Neural cell (in vitro differentiated cells): ENCODE results near the gene ATG4D. TPM values are rescaled to one million over a fixed set of nuclear protein-coding genes. Genes with fewer than 3 reads are reported as not detected.

Source experiments
- H2AFZ ChIP-seq: fragments of 200-600, 300-800 bp; sonication (generic), shearing (Covaris generic); 2 replicates; pipeline ENCODE4 v1.6.0; 2014; ENCODE audit warnings: low read depth, mild to moderate bottlenecking, antibody characterized with exemption, low read length, moderate library complexity
- H3F3A ChIP-seq: fragments of 200-600 bp; shearing (Covaris generic); 2 replicates; pipeline ENCODE4 v1.6.1; 2016; ENCODE audit warnings: mild to moderate bottlenecking, moderate library complexity, mixed read lengths, antibody characterized with exemption, low read length; ENCODE audit not compliant: insufficient read depth, poor library complexity, severe bottlenecking
- H3K27ac ChIP-seq: fragments of 200-600, 300-800 bp; sonication (generic), shearing (Covaris generic); 2 replicates; pipeline ENCODE4 v1.5.1; 2014; ENCODE audit warnings: mild to moderate bottlenecking, low read length, moderate library complexity
- H3K27me3 ChIP-seq: fragments of 300-800, 200-600 bp; sonication (generic), shearing (Covaris generic); 2 replicates; pipeline ENCODE4 v1.6.0; 2014; ENCODE audit warnings: mild to moderate bottlenecking, low read depth, low read length, moderate library complexity; ENCODE audit not compliant: insufficient read depth
- H3K36me3 ChIP-seq: fragments of 300-800, 200-600 bp; sonication (generic), shearing (Covaris generic); 2 replicates; pipeline ENCODE4 v1.5.1; 2014; ENCODE audit warnings: mild to moderate bottlenecking, antibody characterized with exemption, low read length, moderate library complexity; ENCODE audit not compliant: insufficient read depth
- H3K4me2 ChIP-seq: fragments of 300-800, 200-600 bp; sonication (generic), shearing (Covaris generic); 2 replicates; pipeline ENCODE4 v1.6.0; 2014; ENCODE audit warnings: mild to moderate bottlenecking, low read length
- H3K4me3 ChIP-seq: fragments of 300-800, 200-600 bp; sonication (generic), shearing (Covaris generic); 2 replicates; pipeline ENCODE4 v1.5.1; 2014; ENCODE audit warnings: mild to moderate bottlenecking, low read length, moderate library complexity
- H3K79me2 ChIP-seq: fragments of 200-600 bp; shearing (Covaris generic); replicated peaks from 2 replicates; pipeline ENCODE4 v1.6.0; 2014; ENCODE audit warnings: mild to moderate bottlenecking, low read length, moderate library complexity; ENCODE audit not compliant: insufficient read depth
- H3K9ac ChIP-seq: fragments of 300-800, 200-600 bp; sonication (generic), shearing (Covaris generic); 2 replicates; pipeline ENCODE4 v1.6.1; 2016; ENCODE audit warnings: mild to moderate bottlenecking, low read length, mixed read lengths
- H3K9me2 ChIP-seq: fragments of 200-600 bp; shearing (Covaris generic); 2 replicates; pipeline ENCODE4 v1.6.1; 2016; ENCODE audit warnings: mild to moderate bottlenecking, low read length, mixed read lengths; ENCODE audit not compliant: insufficient read depth
- H3K9me3 ChIP-seq: fragments of 200-600, 300-800 bp; sonication (generic), shearing (Covaris generic); 2 replicates; pipeline ENCODE4 v1.6.1; 2016; ENCODE audit warnings: mild to moderate bottlenecking, mixed run types, low read length, moderate library complexity, mixed read lengths
- H4K20me1 ChIP-seq: fragments of 200-600 bp; shearing (Covaris generic); 2 replicates; pipeline ENCODE4 v1.6.1; 2016; ENCODE audit warnings: mild to moderate bottlenecking, mixed run types; ENCODE audit not compliant: insufficient read depth
- EP300 ChIP-seq: fragments of 450-650 bp; conservative IDR thresholded peaks from 2 replicates; pipeline ENCODE4 v1.6.1; 2014; ENCODE audit warnings: antibody characterized with exemption, mild to moderate bottlenecking, moderate library complexity; ENCODE audit not compliant: poor library complexity, severe bottlenecking
- EZH2 ChIP-seq: fragments of 200-600, 300-800 bp; shearing (Covaris generic), sonication (generic); IDR thresholded peaks from 2 replicates; pipeline ENCODE4 v1.6.1; 2014; ENCODE audit warnings: antibody characterized with exemption, low read length, borderline replicate concordance, mild to moderate bottlenecking; ENCODE audit not compliant: insufficient read depth, poor library complexity, severe bottlenecking
- MXI1 ChIP-seq: fragments of 450-650 bp; conservative IDR thresholded peaks from 2 replicates; pipeline ENCODE4 v1.6.1; 2014; ENCODE audit warnings: antibody characterized with exemption, mild to moderate bottlenecking; ENCODE audit not compliant: poor library complexity, severe bottlenecking
- POLR2AphosphoS5 ChIP-seq: IDR thresholded peaks from 2 replicates; pipeline ENCODE4 v1.6.1; 2012
- RAD21 ChIP-seq: fragments of 450-650 bp; conservative IDR thresholded peaks from 2 replicates; pipeline ENCODE4 v1.6.1; 2014; ENCODE audit warnings: antibody characterized with exemption, mild to moderate bottlenecking, moderate library complexity
- SMC3 ChIP-seq: fragments of 450-650 bp; conservative IDR thresholded peaks from 2 replicates; pipeline ENCODE4 v1.6.1; 2014; ENCODE audit warnings: antibody characterized with exemption, mild to moderate bottlenecking, moderate library complexity; ENCODE audit not compliant: poor library complexity
- TAF1 ChIP-seq: IDR thresholded peaks from 2 replicates; pipeline ENCODE4 v1.6.1; 2012; ENCODE audit warnings: low read depth
- polyA plus RNA-seq: library from polyadenylated mRNA; depleted of rRNA; stranded (reverse); fragments of >200 nt; gene quantifications from 2 replicates; pipeline ENCODE4 v1.2.3, GENCODE V29; 2014
- TF ChIP-seq, protein P1 (sequence below): IDR thresholded peaks from 2 replicates; pipeline ENCODE4 v1.6.1; 2012; ENCODE audit warnings: borderline replicate concordance
- TF ChIP-seq, protein P2 (sequence below): fragments of 450-650 bp; IDR thresholded peaks from 2 replicates; pipeline ENCODE4 v1.5.1; 2014; ENCODE audit warnings: antibody characterized with exemption, mild to moderate bottlenecking, moderate library complexity; ENCODE audit not compliant: poor library complexity, severe bottlenecking

Gene ATG4D
- polyA plus RNA-seq, 1 donor from 2014 or later = 50.2 TPM

DNA sequence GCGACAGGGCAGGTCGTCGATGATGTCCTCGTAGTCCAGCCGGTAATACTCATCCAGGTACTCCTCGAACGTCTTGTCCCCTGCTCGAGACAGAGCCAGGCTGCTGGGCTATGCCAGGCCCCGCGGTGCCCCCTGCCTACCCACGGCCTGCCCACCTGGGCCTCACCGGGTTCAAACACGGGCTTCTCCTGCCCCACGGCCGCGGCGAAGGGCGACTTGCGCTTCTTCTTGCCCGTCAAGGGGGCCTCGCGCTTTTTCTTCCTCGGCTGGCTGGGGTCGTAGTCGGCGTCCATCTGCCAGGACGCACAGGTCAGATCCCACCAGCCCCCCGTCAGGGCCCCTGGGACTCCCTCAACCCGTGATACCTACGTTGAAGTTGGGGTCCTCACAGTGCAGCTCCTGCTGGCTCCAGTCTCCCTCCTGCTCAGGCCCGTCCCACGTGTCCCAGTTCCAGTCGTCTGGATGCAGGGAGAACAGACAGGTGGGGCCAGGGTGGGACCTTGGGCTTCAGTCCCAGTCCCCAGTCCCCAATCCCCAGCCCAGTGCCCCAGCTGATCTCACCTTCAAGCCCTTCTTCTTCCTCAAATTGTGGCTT lies 14.0 kb downstream of the ATG4D start (continued):
- no peak for TF ChIP-seq SMC3

DNA sequence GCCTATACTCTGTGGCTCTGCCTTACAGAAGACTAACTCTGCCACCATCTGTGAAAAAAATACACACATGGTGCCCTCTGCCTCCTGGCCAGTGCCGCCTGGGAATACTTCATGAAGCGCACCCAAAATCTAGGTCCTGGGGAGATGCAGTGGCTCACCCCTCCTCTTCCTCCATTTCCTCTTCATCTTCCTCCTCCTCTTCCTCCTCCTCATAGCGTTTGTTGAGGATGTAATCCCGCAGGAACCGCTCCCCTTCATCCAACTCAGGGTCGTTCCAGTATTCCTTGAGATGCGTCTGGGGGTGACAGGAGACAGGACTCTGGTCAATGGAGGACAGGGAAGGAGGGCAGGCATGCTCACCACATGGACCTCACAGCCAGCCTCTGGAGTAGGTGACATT lies 16.4 kb downstream of the ATG4D start:
- no peaks in the 10 kb centered on the region for H3K36me3 ChIP-seq

DNA sequence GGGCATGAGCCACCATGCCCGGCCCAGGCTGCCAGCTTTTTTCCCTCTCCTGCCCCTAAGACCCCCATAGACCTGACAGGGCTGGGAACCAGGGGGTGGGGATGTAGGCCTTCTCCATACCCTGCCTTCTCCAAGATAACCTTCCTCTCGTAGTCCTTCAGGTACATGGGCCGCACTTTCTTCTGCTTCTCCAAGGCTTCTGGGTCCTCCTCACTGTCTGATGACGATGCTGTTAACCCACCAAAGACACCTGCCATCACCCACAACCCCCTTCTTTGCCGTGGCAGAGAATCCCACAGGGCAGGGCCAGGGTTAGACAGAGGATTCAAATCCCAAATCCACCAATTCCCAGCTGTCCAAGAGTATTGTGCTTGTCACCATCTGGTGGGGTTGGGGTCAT lies 18.9 kb downstream of the ATG4D start:
- H4K20me1 ChIP-seq = no peaks in the 10 kb centered on the region
- H2AFZ ChIP-seq = no peak overlapping the region
- no peak overlapping the region for H3K9ac ChIP-seq
- H3K36me3 ChIP-seq = no peaks in the 10 kb centered on the region
- no peak overlapping the region for H3K4me2 ChIP-seq
- H3K4me3 ChIP-seq = no peak overlapping the region
- no peak overlapping the region for H3K27ac ChIP-seq
- H3K27me3 ChIP-seq = no peaks in the 10 kb centered on the region
- H3F3A ChIP-seq = no peaks in the 10 kb centered on the region
- H3K9me2 ChIP-seq = no peaks in the 10 kb centered on the region
- no peaks in the 10 kb centered on the region for H3K9me3 ChIP-seq
- peaks cover 14% of the 10 kb centered on the region for H3K79me2 ChIP-seq
- TF ChIP-seq EP300 = no peak
- no peak for TF ChIP-seq EZH2
- TF ChIP-seq, protein P1, sequence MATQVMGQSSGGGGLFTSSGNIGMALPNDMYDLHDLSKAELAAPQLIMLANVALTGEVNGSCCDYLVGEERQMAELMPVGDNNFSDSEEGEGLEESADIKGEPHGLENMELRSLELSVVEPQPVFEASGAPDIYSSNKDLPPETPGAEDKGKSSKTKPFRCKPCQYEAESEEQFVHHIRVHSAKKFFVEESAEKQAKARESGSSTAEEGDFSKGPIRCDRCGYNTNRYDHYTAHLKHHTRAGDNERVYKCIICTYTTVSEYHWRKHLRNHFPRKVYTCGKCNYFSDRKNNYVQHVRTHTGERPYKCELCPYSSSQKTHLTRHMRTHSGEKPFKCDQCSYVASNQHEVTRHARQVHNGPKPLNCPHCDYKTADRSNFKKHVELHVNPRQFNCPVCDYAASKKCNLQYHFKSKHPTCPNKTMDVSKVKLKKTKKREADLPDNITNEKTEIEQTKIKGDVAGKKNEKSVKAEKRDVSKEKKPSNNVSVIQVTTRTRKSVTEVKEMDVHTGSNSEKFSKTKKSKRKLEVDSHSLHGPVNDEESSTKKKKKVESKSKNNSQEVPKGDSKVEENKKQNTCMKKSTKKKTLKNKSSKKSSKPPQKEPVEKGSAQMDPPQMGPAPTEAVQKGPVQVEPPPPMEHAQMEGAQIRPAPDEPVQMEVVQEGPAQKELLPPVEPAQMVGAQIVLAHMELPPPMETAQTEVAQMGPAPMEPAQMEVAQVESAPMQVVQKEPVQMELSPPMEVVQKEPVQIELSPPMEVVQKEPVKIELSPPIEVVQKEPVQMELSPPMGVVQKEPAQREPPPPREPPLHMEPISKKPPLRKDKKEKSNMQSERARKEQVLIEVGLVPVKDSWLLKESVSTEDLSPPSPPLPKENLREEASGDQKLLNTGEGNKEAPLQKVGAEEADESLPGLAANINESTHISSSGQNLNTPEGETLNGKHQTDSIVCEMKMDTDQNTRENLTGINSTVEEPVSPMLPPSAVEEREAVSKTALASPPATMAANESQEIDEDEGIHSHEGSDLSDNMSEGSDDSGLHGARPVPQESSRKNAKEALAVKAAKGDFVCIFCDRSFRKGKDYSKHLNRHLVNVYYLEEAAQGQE = no peak
- no peak for TF ChIP-seq RAD21
- no peak for TF ChIP-seq POLR2AphosphoS5
- no peak for TF ChIP-seq TAF1
- TF ChIP-seq, protein P2, sequence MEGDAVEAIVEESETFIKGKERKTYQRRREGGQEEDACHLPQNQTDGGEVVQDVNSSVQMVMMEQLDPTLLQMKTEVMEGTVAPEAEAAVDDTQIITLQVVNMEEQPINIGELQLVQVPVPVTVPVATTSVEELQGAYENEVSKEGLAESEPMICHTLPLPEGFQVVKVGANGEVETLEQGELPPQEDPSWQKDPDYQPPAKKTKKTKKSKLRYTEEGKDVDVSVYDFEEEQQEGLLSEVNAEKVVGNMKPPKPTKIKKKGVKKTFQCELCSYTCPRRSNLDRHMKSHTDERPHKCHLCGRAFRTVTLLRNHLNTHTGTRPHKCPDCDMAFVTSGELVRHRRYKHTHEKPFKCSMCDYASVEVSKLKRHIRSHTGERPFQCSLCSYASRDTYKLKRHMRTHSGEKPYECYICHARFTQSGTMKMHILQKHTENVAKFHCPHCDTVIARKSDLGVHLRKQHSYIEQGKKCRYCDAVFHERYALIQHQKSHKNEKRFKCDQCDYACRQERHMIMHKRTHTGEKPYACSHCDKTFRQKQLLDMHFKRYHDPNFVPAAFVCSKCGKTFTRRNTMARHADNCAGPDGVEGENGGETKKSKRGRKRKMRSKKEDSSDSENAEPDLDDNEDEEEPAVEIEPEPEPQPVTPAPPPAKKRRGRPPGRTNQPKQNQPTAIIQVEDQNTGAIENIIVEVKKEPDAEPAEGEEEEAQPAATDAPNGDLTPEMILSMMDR = no peak
- no peak for TF ChIP-seq SMC3

More for the DNA sequence above, 16.4 kb downstream of the ATG4D start:
- no peaks in the 10 kb centered on the region for H3K9me3 ChIP-seq
- no peak overlapping the region for H3K27ac ChIP-seq
- no peaks in the 10 kb centered on the region for H3K79me2 ChIP-seq
- TF ChIP-seq MXI1 = no peak
- no peak for TF ChIP-seq EZH2
- TF ChIP-seq, protein P2 = no peak
- TF ChIP-seq SMC3 = no peak
- TF ChIP-seq, protein P1 = no peak
- no peak for TF ChIP-seq TAF1
- TF ChIP-seq RAD21 = no peak
- no peak for TF ChIP-seq EP300
- no peak for TF ChIP-seq POLR2AphosphoS5
- H2AFZ ChIP-seq = no peak overlapping the region
- H3K9ac ChIP-seq = no peak overlapping the region
- H3K27me3 ChIP-seq = no peaks in the 10 kb centered on the region
- H3K4me3 ChIP-seq = no peak overlapping the region
- no peaks in the 10 kb centered on the region for H4K20me1 ChIP-seq
- no peaks in the 10 kb centered on the region for H3K9me2 ChIP-seq
- H3F3A ChIP-seq = no peaks in the 10 kb centered on the region
- no peak overlapping the region for H3K4me2 ChIP-seq
